GM23338 (cell line): Measurements from ENCODE around the gene NLGN4X. TPM values are rescaled to one million over a fixed set of nuclear protein-coding genes. Genes with fewer than 3 reads are reported as not detected.

Experiments
- ATAC-seq: fragments of 200-7000 bp; cut with Tn5 transposase; 3 replicates; pipeline ENCODE4 v1.9.1; 2020
- DNase-seq: peaks from one replicate; pipeline ENCODE4 v3.0.0-alpha.2; 2015; ENCODE audit warnings: low spot score
- H2AFZ ChIP-seq: fragments of 200-600 bp; sonication (generic); 2 replicates; pipeline ENCODE4 v1.8.0; 2016; ENCODE audit warnings: antibody characterized with exemption, mild to moderate bottlenecking, moderate library complexity
- H3F3A ChIP-seq: fragments of 200-600 bp; sonication (generic); replicated peaks from 2 replicates; pipeline ENCODE4 v1.8.0; 2017; ENCODE audit warnings: antibody characterized with exemption, mixed run types, low read depth
- H3K27ac ChIP-seq: fragments of 200-600 bp; sonication (generic); 2 replicates; pipeline ENCODE4 v1.6.1; 2016; ENCODE audit warnings: low read depth
- H3K27me3 ChIP-seq: fragments of 200-600 bp; sonication (generic); 2 replicates; pipeline ENCODE4 v1.8.0; 2016; ENCODE audit warnings: mild to moderate bottlenecking, mixed run types, moderate library complexity; ENCODE audit not compliant: insufficient read depth
- H3K36me3 ChIP-seq: fragments of 200-600 bp; sonication (generic); 2 replicates; pipeline ENCODE4 v1.8.0; 2016; ENCODE audit warnings: mild to moderate bottlenecking; ENCODE audit not compliant: insufficient read depth
- H3K4me1 ChIP-seq: fragments of 200-600 bp; sonication (generic); 2 replicates; pipeline ENCODE4 v1.8.0; 2016; ENCODE audit warnings: mild to moderate bottlenecking, moderate library complexity; ENCODE audit not compliant: insufficient read depth
- H3K4me2 ChIP-seq: fragments of 200-600 bp; sonication (generic); 2 replicates; pipeline ENCODE4 v1.7.1; 2017; ENCODE audit warnings: mixed run types
- H3K4me3 ChIP-seq: fragments of 200-600 bp; sonication (generic); 2 replicates; pipeline ENCODE4 v1.6.1; 2016; ENCODE audit warnings: mixed run types
- H3K79me2 ChIP-seq: fragments of 200-600 bp; sonication (generic); replicated peaks from 2 replicates; pipeline ENCODE4 v1.8.0; 2017; ENCODE audit warnings: mild to moderate bottlenecking; ENCODE audit not compliant: insufficient read depth
- H3K9me2 ChIP-seq: fragments of 200-600 bp; sonication (generic); 2 replicates; pipeline ENCODE4 v1.8.0; 2017; ENCODE audit not compliant: insufficient read depth
- H4K20me1 ChIP-seq: fragments of 200-600 bp; sonication (generic); replicated peaks from 2 replicates; pipeline ENCODE4 v1.8.0; 2017; ENCODE audit warnings: mild to moderate bottlenecking; ENCODE audit not compliant: insufficient read depth
- H3K27ac Mint-ChIP-seq: 2 replicates; pipeline ENCODE4 v1.8.0; 2020; ENCODE audit warnings: inconsistent platforms, mild to moderate bottlenecking, moderate library complexity, mixed read lengths
- H3K27me3 Mint-ChIP-seq: 3 replicates; pipeline ENCODE4 v1.8.0; 2022; ENCODE audit warnings: low read depth, mild to moderate bottlenecking, moderate library complexity, mixed read lengths, inconsistent platforms; ENCODE audit not compliant: insufficient read depth, poor library complexity
- H3K36me3 Mint-ChIP-seq: 3 replicates; pipeline ENCODE4 v1.8.0; 2021; ENCODE audit warnings: low read depth, mild to moderate bottlenecking, inconsistent platforms, moderate library complexity, mixed read lengths
- H3K4me1 Mint-ChIP-seq: 3 replicates; pipeline ENCODE4 v1.8.0; 2020; ENCODE audit warnings: mild to moderate bottlenecking, inconsistent platforms, mixed read lengths
- H3K4me3 Mint-ChIP-seq: 3 replicates; pipeline ENCODE4 v1.8.0; 2021; ENCODE audit warnings: moderate library complexity, mild to moderate bottlenecking, inconsistent platforms, mixed read lengths
- H3K9me3 Mint-ChIP-seq: 3 replicates; pipeline ENCODE4 v1.8.0; 2020; ENCODE audit warnings: moderate library complexity, mild to moderate bottlenecking, inconsistent platforms, mixed read lengths
- CREB1 ChIP-seq: fragments of 250-450 bp; sonication (Bioruptor Pico); IDR thresholded peaks from 2 replicates; pipeline ENCODE4 v1.5.0; 2020; ENCODE audit warnings: low read depth, mild to moderate bottlenecking, moderate library complexity
- CTCF ChIP-seq, 2 experiments: fragments of 200-600 bp in 1 of 2; sonication (generic) in 1 of 2; conservative IDR thresholded peaks; 2 replicates each; pipeline versions ENCODE4 v1.5.1 to v1.6.1; 2016 to 2017; ENCODE audit warnings: antibody characterized with exemption in 2 of 2, low read depth in 2 of 2, mild to moderate bottlenecking in 2 of 2, moderate library complexity in 1 of 2
- POLR2AphosphoS5 ChIP-seq: IDR thresholded peaks from 2 replicates; pipeline ENCODE4 v1.6.1; 2016; ENCODE audit warnings: antibody characterized with exemption, low read depth
- STAT1 ChIP-seq: IDR thresholded peaks from one replicate; pipeline ENCODE4 v1.6.1; 2016; ENCODE audit warnings: antibody characterized with exemption; ENCODE audit not compliant: unreplicated experiment
- ZNF114 ChIP-seq: fragments of 250-450 bp; sonication (Bioruptor Pico); IDR thresholded peaks from 2 replicates; pipeline ENCODE4 v1.5.0; 2020; ENCODE audit warnings: mild to moderate bottlenecking, moderate library complexity
- ZNF462 ChIP-seq: fragments of 250-450 bp; sonication (Bioruptor Pico); IDR thresholded peaks from 2 replicates; pipeline ENCODE4 v1.5.0; 2020; ENCODE audit warnings: mild to moderate bottlenecking, moderate library complexity
- polyA plus RNA-seq: library from polyadenylated mRNA; unstranded; fragments of >200 nt; fragmentation: Nextera tagmentation; extraction: Ambion mirVana; gene quantifications from 2 replicates; pipeline ENCODE4 v1.2.1, GENCODE V29; 2016
- total RNA-seq: library from RNA; depleted of rRNA; stranded (reverse); fragments of >200 nt; shearing (Covaris generic); gene quantifications from 2 replicates; pipeline ENCODE4 v1.2.3, GENCODE V29; 2014

The NLGN4X gene
- total and polyA plus RNA-seq, 2 experiments from 2014 or later: 36.0 to 86.5 TPM

GRCh38 chrX:6132970-6133369, 95.7 kb downstream of the NLGN4X start:
- no peak overlapping the region for H3K4me2 ChIP-seq
- Mint-ChIP-seq H3K9me3 (no peaks in the 10 kb centered on the region), H3K36me3 (peaks cover 33% of the 10 kb centered on the region), H3K27me3 (peaks cover 4% of the 10 kb centered on the region), H3K27ac (no peak overlapping the region), H3K4me1 (peaks cover 5% of the 10 kb centered on the region; the same call in 2 of the 3 replicates), H3K4me3 (no peak overlapping the region)
- H3K4me1 ChIP-seq: no peaks in the 10 kb centered on the region
- no peak overlapping the region for H3K27ac ChIP-seq
- peaks cover 97% of the 10 kb centered on the region for H3K79me2 ChIP-seq
- H3K36me3 ChIP-seq: 0 out of 2 replicates have a peak, but pooled peaks cover 5% of the 10 kb centered on the region
- no peak for TF ChIP-seq STAT1
- no peak for TF ChIP-seq POLR2AphosphoS5
- TF ChIP-seq ZNF462 (CRISPR knock-in tag): no peak
- no peak overlapping the region for H2AFZ ChIP-seq
- no peaks in the 10 kb centered on the region for H3F3A ChIP-seq
- H3K27me3 ChIP-seq: no peaks in the 10 kb centered on the region
- no peak for DNase-seq
- H3K9me2 ChIP-seq: no peaks in the 10 kb centered on the region
- no peak for ATAC-seq
- H4K20me1 ChIP-seq: peaks cover 3% of the 10 kb centered on the region
- no peak overlapping the region for H3K4me3 ChIP-seq

- Histone ChIP-seq H3K4me3 (no peak overlapping the region), H3F3A (no peaks in the 10 kb centered on the region), H3K27me3 (no peaks in the 10 kb centered on the region), H3K36me3 (0 out of 2 replicates have a peak, but pooled peaks cover 5% of the 10 kb centered on the region), H2AFZ (no peak overlapping the region), H3K79me2 (peaks cover 97% of the 10 kb centered on the region), H4K20me1 (peaks cover 7% of the 10 kb centered on the region), H3K27ac (no peak overlapping the region), H3K4me1 (no peaks in the 10 kb centered on the region), H3K9me2 (no peaks in the 10 kb centered on the region), H3K4me2 (no peak overlapping the region)
- no peaks in the 10 kb centered on the region; the same call in 2 of the 3 replicates for H3K4me1 Mint-ChIP-seq
- peaks cover 20% of the 10 kb centered on the region for H3K36me3 Mint-ChIP-seq
- H3K4me3 Mint-ChIP-seq: no peak overlapping the region
- no peaks in the 10 kb centered on the region for H3K9me3 Mint-ChIP-seq
- no peak overlapping the region for H3K27ac Mint-ChIP-seq
- no peak for ATAC-seq
- peaks cover 4% of the 10 kb centered on the region for H3K27me3 Mint-ChIP-seq
- no peak for DNase-seq
- no peak for TF ChIP-seq ZNF114
- no peak for TF ChIP-seq CTCF (conservative IDR thresholded peaks at IDR 0.05; ENCODE audit: low read depth in 2 of 2)
- TF ChIP-seq POLR2AphosphoS5: no peak
- TF ChIP-seq CREB1 (CRISPR knock-in tag): no peak
Observed at GRCh38 chrX:6131287-6131686, 97.4 kb downstream of the NLGN4X start.
